Stimulated activated CD4-positive, alpha-beta T cell treated with anti-CD3 and anti-CD28 coated beads, Interleukin-1b, Interleukin-23, amount 100 ng/mL, for 1 hour (primary cell): ENCODE measurements around the gene ACOD1.

Experiments
- DNase-seq, 2 donors: peaks; one replicate each; pipeline ENCODE4 v3.0.0-alpha.2; 2020; ENCODE audit warnings: low read depth in 2 of 2

The ACOD1 gene

GRCh38 chr13:76991796-76992547 is 43.7 kb downstream of the ACOD1 start, which contains the start of gene CLN5:
TSS of gene CLN5 (plus strand) at chr13:76992081. CDS start at chr13:76992099, 18 bp downstream.
- peak; percentile 82 to 91 for DNase-seq

GRCh38 chr13:76992548-76993001 is 44.3 kb downstream of the ACOD1 start:
- DNase-seq = no peak

GRCh38 chr13:76993021-76993420 is 44.7 kb downstream of the ACOD1 start:
- DNase-seq = no peak

GRCh38 chr13:76993473-76993872 is 45.2 kb downstream of the ACOD1 start:
- no peak for DNase-seq

GRCh38 chr13:76994281-76994680 is 46.0 kb downstream of the ACOD1 start:
- DNase-seq = no peak

- DNase-seq = no peak
Observed at GRCh38 chr13:77000475-77000874, 52.2 kb downstream of the ACOD1 start.

GRCh38 chr13:77001540-77001939 is 53.2 kb downstream of the ACOD1 start:
- DNase-seq = no peak

- DNase-seq = no peak
Observed at GRCh38 chr13:77001963-77002587, 53.8 kb downstream of the ACOD1 start.

GRCh38 chr13:77002590-77003190 is 54.4 kb downstream of the ACOD1 start:
- no peak for DNase-seq
